Hepatocyte (in vitro differentiated cells): ENCODE results near the gene OSBPL10. TPM values are rescaled to one million over a fixed set of nuclear protein-coding genes. Genes with fewer than 3 reads are reported as not detected.
A peak's percentile ranks its signal among the peaks of the same experiment; 100 is the strongest.

ENCODE experiments used
- DNase-seq: peaks from one replicate; pipeline ENCODE4 v3.0.0-alpha.2; 2016; ENCODE audit warnings: low spot score
- H2AFZ ChIP-seq: fragments of 200-600 bp; sonication (generic); 2 replicates; pipeline ENCODE4 v1.6.0; 2016; ENCODE audit warnings: antibody characterized with exemption, mild to moderate bottlenecking
- H3K27ac ChIP-seq: fragments of 200-600 bp; sonication (generic); 2 replicates; pipeline ENCODE4 v1.5.1; 2016; ENCODE audit warnings: mild to moderate bottlenecking
- H3K27me3 ChIP-seq: fragments of 200-600 bp; sonication (generic); 2 replicates; pipeline ENCODE4 v1.6.1; 2016
- H3K36me3 ChIP-seq: fragments of 200-600 bp; sonication (generic); replicated peaks from 2 replicates; pipeline ENCODE4 v1.5.1; 2016; ENCODE audit warnings: low read depth; ENCODE audit not compliant: insufficient read depth
- H3K4me1 ChIP-seq: fragments of 200-600 bp; sonication (generic); 2 replicates; pipeline ENCODE4 v1.5.1; 2016; ENCODE audit warnings: mild to moderate bottlenecking, moderate library complexity; ENCODE audit not compliant: insufficient read depth
- H3K4me2 ChIP-seq: fragments of 200-600 bp; sonication (generic); 2 replicates; pipeline ENCODE4 v1.6.0; 2016
- H3K4me3 ChIP-seq: fragments of 200-600 bp; sonication (generic); 2 replicates; pipeline ENCODE4 v1.5.1; 2016; ENCODE audit warnings: mild to moderate bottlenecking
- H3K79me2 ChIP-seq: fragments of 200-600 bp; sonication (generic); 2 replicates; pipeline ENCODE4 v1.6.0; 2017; ENCODE audit warnings: mild to moderate bottlenecking
- H3K9me2 ChIP-seq: fragments of 200-600 bp; sonication (generic); replicated peaks from 2 replicates; pipeline ENCODE4 v1.6.0; 2017; ENCODE audit warnings: mild to moderate bottlenecking; ENCODE audit not compliant: insufficient read depth
- H3K9me3 ChIP-seq: fragments of 200-600 bp; sonication (generic); 2 replicates; pipeline ENCODE4 v1.5.1; 2016; ENCODE audit warnings: low read depth, mild to moderate bottlenecking
- H4K20me1 ChIP-seq: fragments of 200-600 bp; sonication (generic); 2 replicates; pipeline ENCODE4 v1.6.0; 2016; ENCODE audit warnings: mild to moderate bottlenecking; ENCODE audit not compliant: insufficient read depth, poor library complexity, severe bottlenecking
- CTCF ChIP-seq: fragments of 200-600 bp; sonication (generic); IDR thresholded peaks from 2 replicates; pipeline ENCODE4 v1.5.1; 2016; ENCODE audit warnings: antibody characterized with exemption, mild to moderate bottlenecking; ENCODE audit not compliant: poor library complexity
- EZH2 ChIP-seq: fragments of 200-600 bp; sonication (generic); IDR thresholded peaks from 2 replicates; pipeline ENCODE4 v1.6.1; 2016; ENCODE audit warnings: antibody characterized with exemption, mild to moderate bottlenecking, borderline replicate concordance
- EZH2phosphoT487 ChIP-seq: fragments of 200-600 bp; sonication (generic); IDR thresholded peaks from one replicate; pipeline ENCODE4 v1.6.1; 2018; ENCODE audit warnings: antibody characterized with exemption, mild to moderate bottlenecking, low read depth, moderate library complexity; ENCODE audit not compliant: unreplicated experiment, severe bottlenecking
- WGBS: methylation state at CpG from one replicate; pipeline ENCODE4 v1.1.6; 2016; ENCODE audit warnings: low lambda C conversion rate; ENCODE audit errors: missing lambda C conversion rate; 5-methylcytosine and 5-hydroxymethylcytosine counted together
- polyA plus RNA-seq: library from polyadenylated mRNA; unstranded; fragments of >200 nt; fragmentation: Nextera tagmentation; extraction: Ambion mirVana; gene quantifications from 2 replicates; pipeline ENCODE4 v1.2.1, GENCODE V29; 2016
- total RNA-seq: library from RNA; depleted of rRNA; stranded (reverse); fragments of >200 nt; gene quantifications from 2 replicates; pipeline ENCODE4 v1.2.3, GENCODE V29; 2014

The OSBPL10 gene
- total and polyA plus RNA-seq, 2 experiments from 2014 or later = 18.2 to 32.8 TPM

- no peak for TF ChIP-seq CTCF
- no peak for TF ChIP-seq EZH2
- no peak for TF ChIP-seq EZH2phosphoT487
- Histone ChIP-seq H3K27me3 (no peaks in the 10 kb centered on the region), H3K4me3 (no peak overlapping the region), H2AFZ (no peak overlapping the region), H3K36me3 (no peaks in the 10 kb centered on the region), H3K9me2 (no peaks in the 10 kb centered on the region), H3K9me3 (no peaks in the 10 kb centered on the region), H4K20me1 (no peaks in the 10 kb centered on the region), H3K4me1 (peaks cover 23% of the 10 kb centered on the region), H3K27ac (peak overlapping the region; percentile 22), H3K79me2 (no peaks in the 10 kb centered on the region), H3K4me2 (no peak overlapping the region)
- 55% methylated on average over 1 of the region's 1 CpG for WGBS
- DNase-seq = no peak
Observed at GRCh38 chr3:31635545-31635944, 345.5 kb downstream of the OSBPL10 start.

- H3K27me3 ChIP-seq = no peaks in the 10 kb centered on the region
- H3K4me2 ChIP-seq = no peak overlapping the region
- H3K9me2 ChIP-seq = no peaks in the 10 kb centered on the region
- no peak overlapping the region for H3K4me3 ChIP-seq
- no peaks in the 10 kb centered on the region for H3K9me3 ChIP-seq
- DNase-seq = no peak
- WGBS = 61% methylated on average over 2 of the region's 2 CpGs
- H3K36me3 ChIP-seq = no peaks in the 10 kb centered on the region
- H3K79me2 ChIP-seq = no peaks in the 10 kb centered on the region
- no peak overlapping the region for H3K27ac ChIP-seq
- TF ChIP-seq CTCF = no peak
- no peak for TF ChIP-seq EZH2
- no peak for TF ChIP-seq EZH2phosphoT487
- no peak overlapping the region for H2AFZ ChIP-seq
- H4K20me1 ChIP-seq = no peaks in the 10 kb centered on the region
- H3K4me1 ChIP-seq = peaks cover 23% of the 10 kb centered on the region
Observed at GRCh38 chr3:31634476-31634875, 346.6 kb downstream of the OSBPL10 start.

GRCh38 chr3:31629054-31629453 lies 352.0 kb downstream of the OSBPL10 start:
- Histone ChIP-seq H3K27me3 (no peaks in the 10 kb centered on the region), H3K79me2 (no peaks in the 10 kb centered on the region), H3K4me1 (no peaks in the 10 kb centered on the region), H3K9me3 (no peaks in the 10 kb centered on the region), H2AFZ (no peak overlapping the region), H3K36me3 (no peaks in the 10 kb centered on the region), H3K4me2 (no peak overlapping the region), H3K27ac (no peak overlapping the region), H3K9me2 (no peaks in the 10 kb centered on the region), H4K20me1 (no peaks in the 10 kb centered on the region), H3K4me3 (no peak overlapping the region)
- no peak for DNase-seq
- no peak for TF ChIP-seq EZH2phosphoT487
- TF ChIP-seq CTCF = no peak
- no peak for TF ChIP-seq EZH2
- WGBS = 94% methylated on average over 5 of the region's 5 CpGs

GRCh38 chr3:31625358-31625757 lies 355.7 kb downstream of the OSBPL10 start:
- no peaks in the 10 kb centered on the region for H3K36me3 ChIP-seq

More at GRCh38 chr3:31625358-31625757, 355.7 kb downstream of the OSBPL10 start:
- no peak overlapping the region for H2AFZ ChIP-seq
- no peak for DNase-seq
- H3K4me1 ChIP-seq = no peaks in the 10 kb centered on the region
- no peaks in the 10 kb centered on the region for H3K27me3 ChIP-seq
- H3K79me2 ChIP-seq = no peaks in the 10 kb centered on the region
- TF ChIP-seq CTCF (no peak), EZH2phosphoT487 (no peak), EZH2 (no peak)
- no peaks in the 10 kb centered on the region for H4K20me1 ChIP-seq
- no peaks in the 10 kb centered on the region for H3K9me2 ChIP-seq
- H3K27ac ChIP-seq = no peak overlapping the region
- 85% methylated on average over 2 of the region's 2 CpGs for WGBS
- no peak overlapping the region for H3K4me2 ChIP-seq
- no peak overlapping the region for H3K4me3 ChIP-seq
- no peaks in the 10 kb centered on the region for H3K9me3 ChIP-seq
